ENCODE results near the gene ATP8A2. TPM values are rescaled to one million over a fixed set of nuclear protein-coding genes. Genes with fewer than 3 reads are reported as not detected.

Gene ATP8A2
- total RNA-seq, 1 experiment from 2014 or later = not detected

DNA sequence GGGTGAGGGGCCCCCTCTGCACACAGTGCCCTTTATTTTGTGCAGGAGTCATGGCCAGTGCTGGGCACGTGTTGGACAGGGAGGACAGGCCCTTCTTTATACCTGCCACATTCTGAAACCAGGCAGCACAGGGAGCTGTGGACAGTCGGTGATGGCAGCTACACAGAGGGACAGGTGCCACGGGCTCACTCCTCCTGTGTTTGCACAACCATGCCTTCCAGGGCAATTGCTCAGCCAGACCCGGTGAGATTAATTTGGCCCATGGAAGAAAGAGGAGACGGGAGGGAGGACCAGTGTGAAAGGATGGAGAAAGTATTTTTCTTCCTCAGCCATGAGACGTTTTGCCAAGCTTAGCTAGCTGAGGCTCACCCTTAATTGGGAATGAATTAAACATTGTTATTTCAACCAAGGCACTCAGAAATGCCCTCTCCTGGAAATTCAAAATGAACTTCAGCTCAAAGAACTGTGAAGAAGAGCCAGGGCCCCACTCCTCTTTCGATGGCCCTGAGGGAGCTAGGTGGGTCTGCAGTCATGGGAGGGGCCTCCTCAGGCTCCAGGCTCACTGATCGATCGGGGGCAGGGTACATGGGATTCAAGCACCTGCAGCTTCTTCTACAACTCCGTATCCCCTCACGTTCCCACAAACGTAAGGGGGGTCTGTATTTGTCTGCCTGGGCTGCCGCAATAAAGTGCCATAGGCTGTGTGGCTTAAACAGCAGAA, 638.9 kb downstream of the ATP8A2 start:
- POLR2A ChIA-PET = no interaction called here
- in situ Hi-C loops (cut with HindIII; ENCODE audit: low pct_unique_long_range_greater_than_20kb, low sequenced_read_pairs) = no loop called here
- intact Hi-C loops (cut with micrococcal nuclease; ENCODE audit: unreplicated experiment) = no loop called here
- H3K27me3 ChIP-seq (ENCODE audit: control insufficient read depth, insufficient read depth, low read length) = no peaks in the 10 kb centered on the region
- CTCF ChIA-PET = no interaction called here
- BruUV-seq (replicated peaks) = no TSS peak
- no peak overlapping the region for H3K27ac ChIP-seq (ENCODE audit: low read length)
- no peaks in the 10 kb centered on the region for H3K36me3 ChIP-seq (ENCODE audit: control insufficient read depth, insufficient read depth, low read length)
- no peak overlapping the region for H3K4me3 ChIP-seq (ENCODE audit: low read depth in 2 of 2, low read length in 2 of 2)
- TF ChIP-seq TCF7L2 (IDR thresholded peaks at IDR 0.05; ENCODE audit: low read depth, low read length) = no peak
- TF ChIP-seq SIN3A (IDR thresholded peaks at IDR 0.05; ENCODE audit: borderline replicate concordance, insufficient read depth, low read depth, low read length) = no peak
- TF ChIP-seq POLR2AphosphoS5 (IDR thresholded peaks at IDR 0.05; ENCODE audit: low read depth, low read length) = no peak
- TF ChIP-seq, protein P1, sequence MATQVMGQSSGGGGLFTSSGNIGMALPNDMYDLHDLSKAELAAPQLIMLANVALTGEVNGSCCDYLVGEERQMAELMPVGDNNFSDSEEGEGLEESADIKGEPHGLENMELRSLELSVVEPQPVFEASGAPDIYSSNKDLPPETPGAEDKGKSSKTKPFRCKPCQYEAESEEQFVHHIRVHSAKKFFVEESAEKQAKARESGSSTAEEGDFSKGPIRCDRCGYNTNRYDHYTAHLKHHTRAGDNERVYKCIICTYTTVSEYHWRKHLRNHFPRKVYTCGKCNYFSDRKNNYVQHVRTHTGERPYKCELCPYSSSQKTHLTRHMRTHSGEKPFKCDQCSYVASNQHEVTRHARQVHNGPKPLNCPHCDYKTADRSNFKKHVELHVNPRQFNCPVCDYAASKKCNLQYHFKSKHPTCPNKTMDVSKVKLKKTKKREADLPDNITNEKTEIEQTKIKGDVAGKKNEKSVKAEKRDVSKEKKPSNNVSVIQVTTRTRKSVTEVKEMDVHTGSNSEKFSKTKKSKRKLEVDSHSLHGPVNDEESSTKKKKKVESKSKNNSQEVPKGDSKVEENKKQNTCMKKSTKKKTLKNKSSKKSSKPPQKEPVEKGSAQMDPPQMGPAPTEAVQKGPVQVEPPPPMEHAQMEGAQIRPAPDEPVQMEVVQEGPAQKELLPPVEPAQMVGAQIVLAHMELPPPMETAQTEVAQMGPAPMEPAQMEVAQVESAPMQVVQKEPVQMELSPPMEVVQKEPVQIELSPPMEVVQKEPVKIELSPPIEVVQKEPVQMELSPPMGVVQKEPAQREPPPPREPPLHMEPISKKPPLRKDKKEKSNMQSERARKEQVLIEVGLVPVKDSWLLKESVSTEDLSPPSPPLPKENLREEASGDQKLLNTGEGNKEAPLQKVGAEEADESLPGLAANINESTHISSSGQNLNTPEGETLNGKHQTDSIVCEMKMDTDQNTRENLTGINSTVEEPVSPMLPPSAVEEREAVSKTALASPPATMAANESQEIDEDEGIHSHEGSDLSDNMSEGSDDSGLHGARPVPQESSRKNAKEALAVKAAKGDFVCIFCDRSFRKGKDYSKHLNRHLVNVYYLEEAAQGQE (IDR thresholded peaks at IDR 0.05; ENCODE audit: insufficient read depth in 1 of 2, low read depth in 2 of 2, low read length in 1 of 2) = no peak
- TF ChIP-seq, protein P2, sequence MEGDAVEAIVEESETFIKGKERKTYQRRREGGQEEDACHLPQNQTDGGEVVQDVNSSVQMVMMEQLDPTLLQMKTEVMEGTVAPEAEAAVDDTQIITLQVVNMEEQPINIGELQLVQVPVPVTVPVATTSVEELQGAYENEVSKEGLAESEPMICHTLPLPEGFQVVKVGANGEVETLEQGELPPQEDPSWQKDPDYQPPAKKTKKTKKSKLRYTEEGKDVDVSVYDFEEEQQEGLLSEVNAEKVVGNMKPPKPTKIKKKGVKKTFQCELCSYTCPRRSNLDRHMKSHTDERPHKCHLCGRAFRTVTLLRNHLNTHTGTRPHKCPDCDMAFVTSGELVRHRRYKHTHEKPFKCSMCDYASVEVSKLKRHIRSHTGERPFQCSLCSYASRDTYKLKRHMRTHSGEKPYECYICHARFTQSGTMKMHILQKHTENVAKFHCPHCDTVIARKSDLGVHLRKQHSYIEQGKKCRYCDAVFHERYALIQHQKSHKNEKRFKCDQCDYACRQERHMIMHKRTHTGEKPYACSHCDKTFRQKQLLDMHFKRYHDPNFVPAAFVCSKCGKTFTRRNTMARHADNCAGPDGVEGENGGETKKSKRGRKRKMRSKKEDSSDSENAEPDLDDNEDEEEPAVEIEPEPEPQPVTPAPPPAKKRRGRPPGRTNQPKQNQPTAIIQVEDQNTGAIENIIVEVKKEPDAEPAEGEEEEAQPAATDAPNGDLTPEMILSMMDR (IDR thresholded peaks at IDR 0.05) = no peak
- DNase-seq (ENCODE audit: low read depth, low spot score) (no peak), ATAC-seq (no peak)
- H3K4me1 ChIP-seq (ENCODE audit: control insufficient read depth, insufficient read depth, low read length) = no peaks in the 10 kb centered on the region
- no peaks in the 10 kb centered on the region for H3K9me3 ChIP-seq (ENCODE audit: control insufficient read depth, insufficient read depth, low read depth, low read length)

DNA sequence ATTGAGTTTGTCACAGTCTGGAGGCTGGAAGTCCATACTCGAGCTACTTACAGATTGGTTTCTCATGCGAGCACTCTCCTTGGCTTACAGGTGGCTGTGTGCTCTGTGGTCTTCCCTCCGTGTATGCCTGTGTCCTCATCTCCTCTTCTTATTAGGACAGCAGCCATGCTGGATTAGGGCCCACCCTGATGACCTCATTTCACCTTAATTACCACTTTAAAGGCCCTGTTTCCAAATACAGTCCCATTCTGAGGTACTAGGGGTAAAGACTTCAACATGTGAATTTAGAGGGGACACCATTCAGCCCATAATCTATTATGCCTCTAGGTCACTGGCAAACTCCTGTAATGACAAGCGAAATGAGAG, 639.4 kb downstream of the ATP8A2 start:
- BruUV-seq (replicated peaks) = no TSS peak
- H3K4me3 ChIP-seq (ENCODE audit: low read depth in 2 of 2, low read length in 2 of 2) = no peak overlapping the region
- H3K4me1 ChIP-seq (ENCODE audit: control insufficient read depth, insufficient read depth, low read length) = no peaks in the 10 kb centered on the region
- CTCF ChIA-PET = no interaction called here
- TF ChIP-seq SIN3A (IDR thresholded peaks at IDR 0.05; ENCODE audit: borderline replicate concordance, insufficient read depth, low read depth, low read length) = no peak
- TF ChIP-seq, protein P1 (IDR thresholded peaks at IDR 0.05; ENCODE audit: insufficient read depth in 1 of 2, low read depth in 2 of 2, low read length in 1 of 2) = no peak
- no peaks in the 10 kb centered on the region for H3K27me3 ChIP-seq (ENCODE audit: control insufficient read depth, insufficient read depth, low read length)
- H3K27ac ChIP-seq (ENCODE audit: low read length) = no peak overlapping the region
- ATAC-seq = no peak
- DNase-seq (ENCODE audit: low read depth, low spot score) = no peak
- H3K9me3 ChIP-seq (ENCODE audit: control insufficient read depth, insufficient read depth, low read depth, low read length) = no peaks in the 10 kb centered on the region
- in situ Hi-C loops (cut with HindIII; ENCODE audit: low pct_unique_long_range_greater_than_20kb, low sequenced_read_pairs) = no loop called here
- no peaks in the 10 kb centered on the region for H3K36me3 ChIP-seq (ENCODE audit: control insufficient read depth, insufficient read depth, low read length)
- intact Hi-C loops (cut with micrococcal nuclease; ENCODE audit: unreplicated experiment) = no loop called here
- POLR2A ChIA-PET = no interaction called here

All from Panc1 (cell line).